ENCODE results near the gene SCMH1.

DNA sequence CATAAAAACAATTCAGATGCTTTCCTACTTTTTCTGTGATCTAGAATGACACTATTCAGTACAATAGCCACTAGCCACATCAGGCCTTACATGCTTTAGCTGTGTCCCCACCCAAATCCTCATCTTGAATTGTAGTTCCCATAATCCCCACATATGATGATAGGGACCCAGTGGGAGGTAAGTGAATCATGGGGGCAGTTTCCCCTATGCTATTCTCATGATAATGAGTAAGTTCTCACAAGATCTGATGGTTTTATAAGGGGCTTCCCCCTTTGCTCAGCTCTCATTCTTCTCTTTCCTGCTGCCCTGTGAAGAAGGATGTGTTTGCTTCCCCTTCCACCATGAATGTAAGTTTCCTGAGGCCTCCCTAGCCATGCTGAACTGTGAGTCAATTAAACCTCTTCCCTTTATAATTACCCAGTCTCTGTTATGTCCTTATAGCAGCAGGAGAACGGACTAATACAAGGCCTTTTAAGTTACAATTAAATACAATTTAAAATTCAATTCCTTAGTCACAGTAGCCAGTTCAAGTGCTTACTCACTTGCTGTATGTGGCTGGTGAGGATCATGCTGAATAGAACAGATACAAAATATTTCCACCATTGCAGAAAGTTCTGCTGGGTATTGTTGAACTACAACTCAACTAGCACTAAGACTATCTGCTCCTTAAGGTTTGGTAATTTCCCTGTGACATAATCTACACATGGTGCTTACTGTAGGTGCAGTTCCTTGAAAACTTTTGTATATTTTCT is 106.7 kb downstream of the SCMH1 start:
- no peak for TF ChIP-seq RAD21 (IDR thresholded peaks at IDR 0.05)
- TF ChIP-seq, protein P1, sequence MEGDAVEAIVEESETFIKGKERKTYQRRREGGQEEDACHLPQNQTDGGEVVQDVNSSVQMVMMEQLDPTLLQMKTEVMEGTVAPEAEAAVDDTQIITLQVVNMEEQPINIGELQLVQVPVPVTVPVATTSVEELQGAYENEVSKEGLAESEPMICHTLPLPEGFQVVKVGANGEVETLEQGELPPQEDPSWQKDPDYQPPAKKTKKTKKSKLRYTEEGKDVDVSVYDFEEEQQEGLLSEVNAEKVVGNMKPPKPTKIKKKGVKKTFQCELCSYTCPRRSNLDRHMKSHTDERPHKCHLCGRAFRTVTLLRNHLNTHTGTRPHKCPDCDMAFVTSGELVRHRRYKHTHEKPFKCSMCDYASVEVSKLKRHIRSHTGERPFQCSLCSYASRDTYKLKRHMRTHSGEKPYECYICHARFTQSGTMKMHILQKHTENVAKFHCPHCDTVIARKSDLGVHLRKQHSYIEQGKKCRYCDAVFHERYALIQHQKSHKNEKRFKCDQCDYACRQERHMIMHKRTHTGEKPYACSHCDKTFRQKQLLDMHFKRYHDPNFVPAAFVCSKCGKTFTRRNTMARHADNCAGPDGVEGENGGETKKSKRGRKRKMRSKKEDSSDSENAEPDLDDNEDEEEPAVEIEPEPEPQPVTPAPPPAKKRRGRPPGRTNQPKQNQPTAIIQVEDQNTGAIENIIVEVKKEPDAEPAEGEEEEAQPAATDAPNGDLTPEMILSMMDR (IDR thresholded peaks at IDR 0.05; ENCODE audit: low read depth, low read length, missing input control): no peak
- TF ChIP-seq, protein P2, sequence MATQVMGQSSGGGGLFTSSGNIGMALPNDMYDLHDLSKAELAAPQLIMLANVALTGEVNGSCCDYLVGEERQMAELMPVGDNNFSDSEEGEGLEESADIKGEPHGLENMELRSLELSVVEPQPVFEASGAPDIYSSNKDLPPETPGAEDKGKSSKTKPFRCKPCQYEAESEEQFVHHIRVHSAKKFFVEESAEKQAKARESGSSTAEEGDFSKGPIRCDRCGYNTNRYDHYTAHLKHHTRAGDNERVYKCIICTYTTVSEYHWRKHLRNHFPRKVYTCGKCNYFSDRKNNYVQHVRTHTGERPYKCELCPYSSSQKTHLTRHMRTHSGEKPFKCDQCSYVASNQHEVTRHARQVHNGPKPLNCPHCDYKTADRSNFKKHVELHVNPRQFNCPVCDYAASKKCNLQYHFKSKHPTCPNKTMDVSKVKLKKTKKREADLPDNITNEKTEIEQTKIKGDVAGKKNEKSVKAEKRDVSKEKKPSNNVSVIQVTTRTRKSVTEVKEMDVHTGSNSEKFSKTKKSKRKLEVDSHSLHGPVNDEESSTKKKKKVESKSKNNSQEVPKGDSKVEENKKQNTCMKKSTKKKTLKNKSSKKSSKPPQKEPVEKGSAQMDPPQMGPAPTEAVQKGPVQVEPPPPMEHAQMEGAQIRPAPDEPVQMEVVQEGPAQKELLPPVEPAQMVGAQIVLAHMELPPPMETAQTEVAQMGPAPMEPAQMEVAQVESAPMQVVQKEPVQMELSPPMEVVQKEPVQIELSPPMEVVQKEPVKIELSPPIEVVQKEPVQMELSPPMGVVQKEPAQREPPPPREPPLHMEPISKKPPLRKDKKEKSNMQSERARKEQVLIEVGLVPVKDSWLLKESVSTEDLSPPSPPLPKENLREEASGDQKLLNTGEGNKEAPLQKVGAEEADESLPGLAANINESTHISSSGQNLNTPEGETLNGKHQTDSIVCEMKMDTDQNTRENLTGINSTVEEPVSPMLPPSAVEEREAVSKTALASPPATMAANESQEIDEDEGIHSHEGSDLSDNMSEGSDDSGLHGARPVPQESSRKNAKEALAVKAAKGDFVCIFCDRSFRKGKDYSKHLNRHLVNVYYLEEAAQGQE (IDR thresholded peaks at IDR 0.05): no peak
- no peak for TF ChIP-seq FOXA2 (IDR thresholded peaks at IDR 0.05)
- no peak for TF ChIP-seq GABPA (IDR thresholded peaks at IDR 0.05 in 1 of 2, conservative IDR thresholded peaks at IDR 0.05 in 1 of 2)
- TF ChIP-seq, protein P3, sequence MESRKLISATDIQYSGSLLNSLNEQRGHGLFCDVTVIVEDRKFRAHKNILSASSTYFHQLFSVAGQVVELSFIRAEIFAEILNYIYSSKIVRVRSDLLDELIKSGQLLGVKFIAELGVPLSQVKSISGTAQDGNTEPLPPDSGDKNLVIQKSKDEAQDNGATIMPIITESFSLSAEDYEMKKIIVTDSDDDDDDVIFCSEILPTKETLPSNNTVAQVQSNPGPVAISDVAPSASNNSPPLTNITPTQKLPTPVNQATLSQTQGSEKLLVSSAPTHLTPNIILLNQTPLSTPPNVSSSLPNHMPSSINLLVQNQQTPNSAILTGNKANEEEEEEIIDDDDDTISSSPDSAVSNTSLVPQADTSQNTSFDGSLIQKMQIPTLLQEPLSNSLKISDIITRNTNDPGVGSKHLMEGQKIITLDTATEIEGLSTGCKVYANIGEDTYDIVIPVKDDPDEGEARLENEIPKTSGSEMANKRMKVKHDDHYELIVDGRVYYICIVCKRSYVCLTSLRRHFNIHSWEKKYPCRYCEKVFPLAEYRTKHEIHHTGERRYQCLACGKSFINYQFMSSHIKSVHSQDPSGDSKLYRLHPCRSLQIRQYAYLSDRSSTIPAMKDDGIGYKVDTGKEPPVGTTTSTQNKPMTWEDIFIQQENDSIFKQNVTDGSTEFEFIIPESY (IDR thresholded peaks at IDR 0.05): no peak
- no peak for TF ChIP-seq YY1 (IDR thresholded peaks at IDR 0.05)
